ENCODE data around the gene TNFRSF4. TPM values are rescaled to one million over a fixed set of nuclear protein-coding genes. Genes with fewer than 3 reads are reported as not detected.
"Not testable (repeated sequence)": the region's sequence is repeated elsewhere in the genome, so short reads cannot be mapped to it uniquely, and the experiment has no call there.

Gene TNFRSF4
- polyA plus RNA-seq, 1 donor: 1.1 TPM

- no peak overlapping the region for H3K27ac ChIP-seq (ENCODE audit: low read length)
- H3K4me1 ChIP-seq (ENCODE audit: control insufficient read depth, insufficient read depth, low read length): no peaks in the 10 kb centered on the region
- no peaks in the 10 kb centered on the region for H3K36me3 ChIP-seq (ENCODE audit: control insufficient read depth, insufficient read depth, low read length)
- DNase-seq: no peak
- peaks cover 8% of the 10 kb centered on the region for H3K27me3 ChIP-seq (ENCODE audit: control insufficient read depth, insufficient read depth, low read length)
- no CpG with 5 or more reads among the region's 25 CpGs for WGBS (ENCODE audit: insufficient coverage, low lambda C conversion rate)
- no peaks in the 10 kb centered on the region for H3K9me3 ChIP-seq (ENCODE audit: control insufficient read depth, low read depth, low read length)
- H3K4me3 ChIP-seq (ENCODE audit: low read length): no peak overlapping the region
These were observed 34.5 kb downstream of the TNFRSF4 start for GRCh38 chr1:1179346-1179982.

GRCh38 chr1:1178794-1179331, 35.1 kb downstream of the TNFRSF4 start:
- no peak overlapping the region for H3K4me3 ChIP-seq (ENCODE audit: low read length)
- H3K36me3 ChIP-seq (ENCODE audit: control insufficient read depth, insufficient read depth, low read length): no peaks in the 10 kb centered on the region
- H3K27ac ChIP-seq (ENCODE audit: low read length): no peak overlapping the region
- H3K27me3 ChIP-seq (ENCODE audit: control insufficient read depth, insufficient read depth, low read length): peaks cover 12% of the 10 kb centered on the region
- no peaks in the 10 kb centered on the region for H3K4me1 ChIP-seq (ENCODE audit: control insufficient read depth, insufficient read depth, low read length)
- whole genome bisulfite sequencing (ENCODE audit: insufficient coverage, low lambda C conversion rate): no CpG with 5 or more reads among the region's 32 CpGs
- no peak for DNase-seq
- H3K9me3 ChIP-seq (ENCODE audit: control insufficient read depth, low read depth, low read length): peaks cover under 1% of the 10 kb centered on the region

GRCh38 chr1:1177452-1178206, 36.3 kb downstream of the TNFRSF4 start:
- no peak overlapping the region for H3K27ac ChIP-seq (ENCODE audit: low read length)
- H3K36me3 ChIP-seq (ENCODE audit: control insufficient read depth, insufficient read depth, low read length): no peaks in the 10 kb centered on the region
- WGBS (ENCODE audit: insufficient coverage, low lambda C conversion rate): 87% methylated on average over 3 of the region's 21 CpGs
- no peaks in the 10 kb centered on the region for H3K4me1 ChIP-seq (ENCODE audit: control insufficient read depth, insufficient read depth, low read length)
- peaks cover 6% of the 10 kb centered on the region for H3K9me3 ChIP-seq (ENCODE audit: control insufficient read depth, low read depth, low read length)
- peaks cover 22% of the 10 kb centered on the region for H3K27me3 ChIP-seq (ENCODE audit: control insufficient read depth, insufficient read depth, low read length)
- no peak overlapping the region for H3K4me3 ChIP-seq (ENCODE audit: low read length)
- DNase-seq: no peak

- H3K27ac ChIP-seq (ENCODE audit: low read length): no peak overlapping the region
- H3K27me3 ChIP-seq (ENCODE audit: control insufficient read depth, insufficient read depth, low read length): peaks cover 27% of the 10 kb centered on the region
- no CpG with 5 or more reads among the region's 7 CpGs for WGBS (ENCODE audit: insufficient coverage, low lambda C conversion rate)
- DNase-seq: no peak
- peaks cover 6% of the 10 kb centered on the region for H3K9me3 ChIP-seq (ENCODE audit: control insufficient read depth, low read depth, low read length)
- no peaks in the 10 kb centered on the region for H3K4me1 ChIP-seq (ENCODE audit: control insufficient read depth, insufficient read depth, low read length)
- H3K36me3 ChIP-seq (ENCODE audit: control insufficient read depth, insufficient read depth, low read length): no peaks in the 10 kb centered on the region
- no peak overlapping the region for H3K4me3 ChIP-seq (ENCODE audit: low read length)
These were observed 37.0 kb downstream of the TNFRSF4 start for GRCh38 chr1:1176931-1177330.

- DNase-seq; H3K9me3 ChIP-seq (ENCODE audit: control insufficient read depth, low read depth, low read length); H3K36me3 ChIP-seq (ENCODE audit: control insufficient read depth, insufficient read depth, low read length); H3K27ac ChIP-seq (ENCODE audit: low read length); H3K4me3 ChIP-seq (ENCODE audit: low read length); H3K4me1 ChIP-seq (ENCODE audit: control insufficient read depth, insufficient read depth, low read length): not testable (repeated sequence)
- H3K27me3 ChIP-seq (ENCODE audit: control insufficient read depth, insufficient read depth, low read length): peaks cover 33% of the 10 kb centered on the region
- no CpG with 5 or more reads among the region's 22 CpGs for WGBS (ENCODE audit: insufficient coverage, low lambda C conversion rate)
These were observed 37.7 kb downstream of the TNFRSF4 start for GRCh38 chr1:1176063-1176761.

GRCh38 chr1:1175221-1176062, 38.5 kb downstream of the TNFRSF4 start:
- peaks cover 6% of the 10 kb centered on the region for H3K9me3 ChIP-seq (ENCODE audit: control insufficient read depth, low read depth, low read length)
- H3K27me3 ChIP-seq (ENCODE audit: control insufficient read depth, insufficient read depth, low read length): peaks cover 33% of the 10 kb centered on the region
- H3K27ac ChIP-seq (ENCODE audit: low read length): no peak overlapping the region
- no peak for DNase-seq
- no CpG with 5 or more reads among the region's 29 CpGs for WGBS (ENCODE audit: insufficient coverage, low lambda C conversion rate)
- no peak overlapping the region for H3K4me3 ChIP-seq (ENCODE audit: low read length)
- no peaks in the 10 kb centered on the region for H3K36me3 ChIP-seq (ENCODE audit: control insufficient read depth, insufficient read depth, low read length)
- no peaks in the 10 kb centered on the region for H3K4me1 ChIP-seq (ENCODE audit: control insufficient read depth, insufficient read depth, low read length)

- Histone ChIP-seq H3K4me3 (ENCODE audit: low read length) (no peak within 1 kb of the TSS), H3K9me3 (ENCODE audit: control insufficient read depth, low read depth, low read length) (peaks cover 7% of the 10 kb centered on the region)
These were observed 40.0 kb downstream of the TNFRSF4 start, which contains the start of gene TTLL10 for GRCh38 chr1:1173793-1174415. TSS of gene TTLL10 (plus strand) at chr1:1173880. CDS start at chr1:1179216, 5,336 bp downstream.

GRCh38 chr1:1173061-1173792, 40.7 kb downstream of the TNFRSF4 start:
- Histone ChIP-seq H3K27ac (ENCODE audit: low read length) (no peak overlapping the region), H3K4me3 (ENCODE audit: low read length) (no peak overlapping the region), H3K36me3 (ENCODE audit: control insufficient read depth, insufficient read depth, low read length) (peaks cover 17% of the 10 kb centered on the region), H3K27me3 (ENCODE audit: control insufficient read depth, insufficient read depth, low read length) (peaks cover 33% of the 10 kb centered on the region), H3K4me1 (ENCODE audit: control insufficient read depth, insufficient read depth, low read length) (peaks cover 14% of the 10 kb centered on the region), H3K9me3 (ENCODE audit: control insufficient read depth, low read depth, low read length) (peaks cover 13% of the 10 kb centered on the region)
- WGBS (ENCODE audit: insufficient coverage, low lambda C conversion rate): no CpG with 5 or more reads among the region's 32 CpGs
- DNase-seq: no peak

More at GRCh38 chr1:1173793-1174415, 40.0 kb downstream of the TNFRSF4 start, which contains the start of gene TTLL10:
- Histone ChIP-seq H3K4me1 (ENCODE audit: control insufficient read depth, insufficient read depth, low read length) (peaks cover 7% of the 10 kb centered on the region), H3K36me3 (ENCODE audit: control insufficient read depth, insufficient read depth, low read length) (peaks cover 10% of the 10 kb centered on the region), H3K27me3 (ENCODE audit: control insufficient read depth, insufficient read depth, low read length) (peaks cover 33% of the 10 kb centered on the region), H3K27ac (ENCODE audit: low read length) (no peak within 1 kb of the TSS)
- WGBS (ENCODE audit: insufficient coverage, low lambda C conversion rate): no CpG with 5 or more reads among the region's 35 CpGs
- peak in 1 of 2 donors; percentile 49 for DNase-seq

All from large intestine (tissue), 3 donors.